IMR-90 (cell line): ENCODE results near the gene CPEB2.

Experiments
- BHLHE40 ChIP-seq: fragments of 150-350 bp; IDR thresholded peaks from 2 replicates; pipeline ENCODE4 v1.6.1; 2016; ENCODE audit warnings: mild to moderate bottlenecking, low read depth, low read length
- CEBPB ChIP-seq: IDR thresholded peaks from 2 replicates; pipeline ENCODE4 v1.6.1; 2012; ENCODE audit warnings: low read depth, low read length, improper control_type of control experiment
- CHD1 ChIP-seq: IDR thresholded peaks from 2 replicates; pipeline ENCODE4 v1.6.1; 2012; ENCODE audit warnings: low read depth, low read length, improper control_type of control experiment
- CTCF ChIP-seq: conservative IDR thresholded peaks from 2 replicates; pipeline ENCODE4 v1.5.1; 2012; ENCODE audit warnings: mild to moderate bottlenecking, low read depth, low read length, improper control_type of control experiment
- MAFK ChIP-seq: IDR thresholded peaks from 2 replicates; pipeline ENCODE4 v1.6.1; 2012; ENCODE audit warnings: low read depth, low read length, improper control_type of control experiment
- MXI1 ChIP-seq: IDR thresholded peaks from 2 replicates; pipeline ENCODE4 v1.6.1; 2012; ENCODE audit warnings: low read depth, mild to moderate bottlenecking, low read length, moderate library complexity, borderline replicate concordance

GRCh38 chr4:15109600-15109999, 107.3 kb downstream of the CPEB2 start:
- no peak for TF ChIP-seq CHD1
- TF ChIP-seq BHLHE40 = no peak
- TF ChIP-seq CTCF = no peak
- no peak for TF ChIP-seq MAFK
- no peak for TF ChIP-seq MXI1
- TF ChIP-seq CEBPB = no peak
